IMR-90 (cell line): ENCODE results near the gene LMOD2. TPM values are rescaled to one million over a fixed set of nuclear protein-coding genes. Genes with fewer than 3 reads are reported as not detected.

Source experiments
- ATAC-seq: fragments of 200-7000 bp; cut with Tn5 transposase; 2 replicates; pipeline ENCODE4 v1.9.1; 2020; ENCODE audit warnings: low read depth, mild to moderate bottlenecking, moderate library complexity
- BruUV-seq: library from RNA; stranded (reverse); fragments of 400-500 nt; replicated peaks from 2 replicates; lab custom pipeline; 2021; lab: Mats Ljungman, UMichigan
- CTCF ChIA-PET: fragments of 300-600 bp; formaldehyde crosslinking; extraction: SDS; loops from one replicate; lab custom pipeline; 2021; ENCODE audit warnings: antibody characterized with exemption; lab: Yijun Ruan, JAX
- POLR2A ChIA-PET: fragments of 300-600 bp; sonication (Branson Sonifier 250); formaldehyde crosslinking; loops from one replicate; lab custom pipeline; 2022; ENCODE audit warnings: antibody characterized with exemption; ENCODE audit not compliant: unreplicated experiment; lab: Charles Lee
- DNase-seq: peaks from one replicate; pipeline ENCODE4 v3.0.0; 2013
- H2AFZ ChIP-seq: replicated peaks from 2 replicates; pipeline ENCODE3; 2013; ENCODE audit warnings: low read length, mild to moderate bottlenecking; ENCODE audit not compliant: poor library complexity
- H2AK5ac ChIP-seq: 2 replicates; pipeline ENCODE4 v1.6.1; 2013; ENCODE audit warnings: low read depth, low read length, inconsistent platforms
- H2AK9ac ChIP-seq: replicated peaks from 2 replicates; pipeline ENCODE3; 2013; ENCODE audit warnings: mild to moderate bottlenecking, low read depth, low read length, moderate library complexity; ENCODE audit not compliant: poor library complexity
- H2BK120ac ChIP-seq: 2 replicates; pipeline ENCODE4 v1.6.1; 2013; ENCODE audit warnings: low read depth, low read length, inconsistent platforms
- H2BK15ac ChIP-seq: 3 replicates; pipeline ENCODE4 v1.6.1; 2013; ENCODE audit warnings: low read depth, low read length, inconsistent platforms
- H2BK20ac ChIP-seq: 2 replicates; pipeline ENCODE4 v1.6.1; 2013; ENCODE audit warnings: low read depth, mild to moderate bottlenecking, inconsistent platforms, low read length, moderate library complexity
- H2BK5ac ChIP-seq: 2 replicates; pipeline ENCODE4 v1.6.1; 2013; ENCODE audit warnings: mild to moderate bottlenecking, low read depth, low read length, inconsistent platforms; ENCODE audit not compliant: poor library complexity, severe bottlenecking
- H3K14ac ChIP-seq: replicated peaks from 2 replicates; pipeline ENCODE4 v1.6.1; 2013; ENCODE audit warnings: low read depth, low read length, inconsistent platforms
- H3K18ac ChIP-seq: 2 replicates; pipeline ENCODE4 v1.6.1; 2013; ENCODE audit warnings: low read depth, low read length, control low read depth
- H3K23ac ChIP-seq: 2 replicates; pipeline ENCODE4 v1.6.1; 2013; ENCODE audit warnings: low read depth, low read length, inconsistent platforms
- H3K27ac ChIP-seq: 2 replicates; pipeline ENCODE4 v1.5.1; 2013; ENCODE audit warnings: mild to moderate bottlenecking, control low read depth, low read length; ENCODE audit not compliant: insufficient read depth
- H3K27me3 ChIP-seq: 2 replicates; pipeline ENCODE4 v1.6.1; 2013; ENCODE audit warnings: low read length; ENCODE audit not compliant: control insufficient read depth, insufficient read depth
- H3K36me3 ChIP-seq: 2 replicates; pipeline ENCODE4 v1.6.1; 2013; ENCODE audit warnings: low read length, mixed read lengths; ENCODE audit not compliant: control insufficient read depth, insufficient read depth
- H3K4ac ChIP-seq: 2 replicates; pipeline ENCODE4 v1.6.1; 2013; ENCODE audit warnings: low read depth, low read length, inconsistent platforms
- H3K4me1 ChIP-seq: 2 replicates; pipeline ENCODE4 v1.6.1; 2013; ENCODE audit warnings: low read length, mixed read lengths; ENCODE audit not compliant: control insufficient read depth, insufficient read depth
- H3K4me2 ChIP-seq: 2 replicates; pipeline ENCODE4 v1.6.1; 2013; ENCODE audit warnings: low read depth, mild to moderate bottlenecking, control low read depth, low read length, moderate library complexity
- H3K4me3 ChIP-seq: 2 replicates; pipeline ENCODE4 v1.5.1; 2013; ENCODE audit warnings: low read depth, mild to moderate bottlenecking, control low read depth, low read length, moderate library complexity; ENCODE audit not compliant: insufficient read depth
- H3K56ac ChIP-seq: 2 replicates; pipeline ENCODE4 v1.6.1; 2013; ENCODE audit warnings: low read length, inconsistent platforms; ENCODE audit not compliant: insufficient read depth; ENCODE audit errors: extremely low read depth
- H3K79me1 ChIP-seq, 2 experiments: 2 replicates each; pipeline ENCODE4 v1.6.1; 2013; ENCODE audit warnings: low read length in 2 of 2, inconsistent platforms in 1 of 2, low read depth in 1 of 2
- H3K9ac ChIP-seq: 2 replicates; pipeline ENCODE4 v1.6.1; 2013; ENCODE audit warnings: low read depth, low read length, control low read depth
- H3K9me1 ChIP-seq: 2 replicates; pipeline ENCODE4 v1.6.1; 2013; ENCODE audit warnings: low read length, inconsistent platforms; ENCODE audit not compliant: insufficient read depth
- H3K9me3 ChIP-seq: 2 replicates; pipeline ENCODE4 v1.6.1; 2013; ENCODE audit warnings: low read length; ENCODE audit not compliant: control insufficient read depth, insufficient read depth
- H4K20me1 ChIP-seq: 2 replicates; pipeline ENCODE4 v1.6.1; 2013; ENCODE audit warnings: low read length, inconsistent platforms; ENCODE audit not compliant: insufficient read depth
- H4K5ac ChIP-seq: 2 replicates; pipeline ENCODE4 v1.6.1; 2013; ENCODE audit warnings: mild to moderate bottlenecking, low read depth, low read length, control low read depth
- H4K8ac ChIP-seq, 2 experiments: 2 replicates each; pipeline ENCODE4 v1.6.1; 2013; ENCODE audit warnings: low read depth in 2 of 2, low read length in 2 of 2, control low read depth in 1 of 2, inconsistent platforms in 1 of 2
- H4K91ac ChIP-seq: 2 replicates; pipeline ENCODE4 v1.6.1; 2013; ENCODE audit warnings: low read depth, low read length, inconsistent platforms; ENCODE audit not compliant: insufficient read depth
- CEBPB ChIP-seq: IDR thresholded peaks from 2 replicates; pipeline ENCODE4 v1.6.1; 2012; ENCODE audit warnings: low read depth, low read length, improper control_type of control experiment
- MAZ ChIP-seq: IDR thresholded peaks from 2 replicates; pipeline ENCODE4 v1.6.1; 2012; ENCODE audit warnings: low read depth, mild to moderate bottlenecking, low read length, improper control_type of control experiment, moderate library complexity, borderline replicate concordance
- NFE2L2 ChIP-seq: fragments of 150-350 bp; IDR thresholded peaks from 2 replicates; pipeline ENCODE4 v1.6.1; 2016; ENCODE audit warnings: low read depth, mild to moderate bottlenecking, low read length
- RAD21 ChIP-seq: IDR thresholded peaks from 2 replicates; pipeline ENCODE4 v1.6.1; 2012; ENCODE audit warnings: low read length, improper control_type of control experiment
- RFX5 ChIP-seq: IDR thresholded peaks from 2 replicates; pipeline ENCODE4 v1.8.0; 2012; ENCODE audit warnings: low read depth, mild to moderate bottlenecking, low read length, moderate library complexity
- SMC3 ChIP-seq: fragments of 150-350 bp; IDR thresholded peaks from 2 replicates; pipeline ENCODE4 v1.6.1; 2016; ENCODE audit warnings: low read depth, mild to moderate bottlenecking, antibody characterized with exemption, low read length, moderate library complexity
- WGBS, 2 experiments: methylation state at CpG; one replicate each; pipeline versions ENCODE4 v1.1.5 to v1.1.7; 2013; ENCODE audit warnings: missing lambda C conversion rate in 2 of 2; ENCODE audit not compliant: insufficient read length in 1 of 2; ENCODE audit errors: extremely low coverage in 2 of 2; 5-methylcytosine and 5-hydroxymethylcytosine counted together
- dilution Hi-C: fragments of 300-500 bp; cut with HindIII; formaldehyde crosslinking; loops from one replicate; pipeline ENCODE4 v1.14.3; 2018; ENCODE audit warnings: low sequenced_read_pairs; ENCODE audit not compliant: unreplicated experiment
- in situ Hi-C: fragments of 300-500 bp; cut with MboI; formaldehyde crosslinking; loops from 3 replicates; pipeline ENCODE4 v1.14.3; 2019; ENCODE audit warnings: low sequenced_read_pairs, inconsistent platforms, mixed read lengths
- intact Hi-C: fragments of 100-400 bp; cut with micrococcal nuclease; formaldehyde crosslinking; loops from 2 replicates; pipeline ENCODE4 v1.10.0; 2022
- polyA plus RNA-seq, 3 experiments: library from polyadenylated mRNA; depleted of rRNA; stranded (reverse); fragments of >200 nt; gene quantifications; 2 replicates each; pipeline ENCODE4 v1.2.3, GENCODE V29; 2012; ENCODE audit warnings: low replicate concordance in 1 of 3
- total RNA-seq: library from RNA; depleted of rRNA; stranded (reverse); fragments of >200 nt; gene quantifications from 2 replicates; pipeline ENCODE4 v1.2.3, GENCODE V29; 2012
- TF ChIP-seq, protein P1 (sequence below): conservative IDR thresholded peaks from 2 replicates; pipeline ENCODE4 v1.5.1; 2012; ENCODE audit warnings: mild to moderate bottlenecking, low read depth, low read length, improper control_type of control experiment

The LMOD2 gene
- total and polyA plus RNA-seq, 2 of the 4 experiments (the other 2 are of a cell fraction), result not detected

DNA sequence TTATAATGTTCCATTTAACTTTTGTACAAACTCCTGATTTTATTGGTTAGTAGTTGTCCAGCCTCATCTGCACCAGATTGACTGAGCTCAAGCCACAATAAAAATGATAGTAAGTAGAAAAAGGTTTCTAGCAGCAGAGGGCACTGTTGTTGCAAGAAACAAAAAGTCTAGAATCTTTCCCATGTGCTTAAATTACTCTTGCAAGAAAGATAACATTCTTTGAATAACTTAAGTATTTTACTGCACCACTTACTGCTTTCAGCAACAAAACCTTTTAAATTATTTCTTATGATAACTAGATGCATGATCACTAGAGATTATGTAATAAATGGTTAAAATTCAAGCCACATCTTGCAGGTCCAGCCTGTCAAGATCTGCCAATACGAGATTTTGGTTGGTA is 27.0 kb downstream of the LMOD2 start:
- intact Hi-C loops (loop anchor here (1.0 to 5.0 kb wide), 5 partner anchors 45 to 190 kb away; partner anchors contain the start of gene WASL), dilution Hi-C loops (no loop called here), in situ Hi-C loops (loop anchor here (5.0 kb wide), 1 partner anchor 185 kb away; no protein-coding TSS in a partner anchor)
- POLR2A ChIA-PET, result no interaction called here
- no peak overlapping the region for H2BK120ac ChIP-seq
- H3K36me3 ChIP-seq, result peaks cover 4% of the 10 kb centered on the region
- WGBS, 2 experiments, result no CpG with 5 or more reads among the region's 1 CpG
- ATAC-seq (peak; percentile 74), DNase-seq (peak; percentile 77)
- TF ChIP-seq, protein P1, sequence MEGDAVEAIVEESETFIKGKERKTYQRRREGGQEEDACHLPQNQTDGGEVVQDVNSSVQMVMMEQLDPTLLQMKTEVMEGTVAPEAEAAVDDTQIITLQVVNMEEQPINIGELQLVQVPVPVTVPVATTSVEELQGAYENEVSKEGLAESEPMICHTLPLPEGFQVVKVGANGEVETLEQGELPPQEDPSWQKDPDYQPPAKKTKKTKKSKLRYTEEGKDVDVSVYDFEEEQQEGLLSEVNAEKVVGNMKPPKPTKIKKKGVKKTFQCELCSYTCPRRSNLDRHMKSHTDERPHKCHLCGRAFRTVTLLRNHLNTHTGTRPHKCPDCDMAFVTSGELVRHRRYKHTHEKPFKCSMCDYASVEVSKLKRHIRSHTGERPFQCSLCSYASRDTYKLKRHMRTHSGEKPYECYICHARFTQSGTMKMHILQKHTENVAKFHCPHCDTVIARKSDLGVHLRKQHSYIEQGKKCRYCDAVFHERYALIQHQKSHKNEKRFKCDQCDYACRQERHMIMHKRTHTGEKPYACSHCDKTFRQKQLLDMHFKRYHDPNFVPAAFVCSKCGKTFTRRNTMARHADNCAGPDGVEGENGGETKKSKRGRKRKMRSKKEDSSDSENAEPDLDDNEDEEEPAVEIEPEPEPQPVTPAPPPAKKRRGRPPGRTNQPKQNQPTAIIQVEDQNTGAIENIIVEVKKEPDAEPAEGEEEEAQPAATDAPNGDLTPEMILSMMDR, result peak; percentile 68
- TF ChIP-seq RAD21 (peak; percentile 68), MAZ (no peak), RFX5 (no peak), NFE2L2 (no peak), CEBPB (no peak), SMC3 (peak; percentile 65)
- H3K9me1 ChIP-seq, result no peaks in the 10 kb centered on the region; the same call in 1 of the 2 replicates
- no peak overlapping the region for H3K18ac ChIP-seq
- no peak overlapping the region for H4K91ac ChIP-seq
- no peak overlapping the region for H3K9ac ChIP-seq
- H3K4me3 ChIP-seq, result no peak overlapping the region
- no peaks in the 10 kb centered on the region for H3K27me3 ChIP-seq
- no peak overlapping the region for H2AK9ac ChIP-seq
- 0 out of 2 replicates have a peak, but pooled peaks cover 3% of the 10 kb centered on the region for H3K4me1 ChIP-seq
- H4K5ac ChIP-seq, result no peak overlapping the region
- no peaks in the 10 kb centered on the region for H3K9me3 ChIP-seq
- no TSS peak for BruUV-seq
- peaks cover 3% of the 10 kb centered on the region; the same call in 1 of the 2 replicates for H4K20me1 ChIP-seq
- no peak overlapping the region for H2AK5ac ChIP-seq
- no peak overlapping the region for H2BK15ac ChIP-seq
- H2AFZ ChIP-seq, result no peak overlapping the region
- no peak overlapping the region for H4K8ac ChIP-seq
- H3K14ac ChIP-seq, result no peak overlapping the region
- H2BK5ac ChIP-seq, result no peak overlapping the region
- H3K4ac ChIP-seq, result no peak overlapping the region
- H3K23ac ChIP-seq, result no peak overlapping the region
- H3K27ac ChIP-seq, result no peak overlapping the region
- H3K4me2 ChIP-seq, result no peak overlapping the region
- H3K56ac ChIP-seq, result no peak overlapping the region
- H3K79me1 ChIP-seq, result peaks cover 0 to 7% of the 10 kb centered on the region in 2 experiments; a peak in 1 of 4 replicates
- CTCF ChIA-PET, result interaction anchor here (0.6 to 1.7 kb wide), 9 partner anchors 8 to 189 kb away, joined by 3 to 5 read pairs (median 3); no protein-coding TSS in a partner anchor
- no peak overlapping the region for H2BK20ac ChIP-seq
